ENCODE measurements around the gene TNFSF18. TPM values are rescaled to one million over a fixed set of nuclear protein-coding genes. Genes with fewer than 3 reads are reported as not detected.

TNFSF18 gene
- under 1 TPM in 3 of 4 donors, not detected in 1; 0.17 to 0.93 (median 0.23) TPM for total RNA-seq

- no peak within 1 kb of the TSS for H3K27ac ChIP-seq
- H3K27me3 ChIP-seq: no peaks in the 10 kb centered on the region
- H3K4me3 ChIP-seq: no peak within 1 kb of the TSS
- H3K9me3 ChIP-seq: no peaks in the 10 kb centered on the region
- H3K36me3 ChIP-seq: no peaks in the 10 kb centered on the region
- peak; percentile 53 for ATAC-seq
- 0 to 9% methylated on average over 3 to 4 of the region's 4 CpGs for WGBS, 2 donors (ENCODE audit: low coverage in 1 of 2)
- TF ChIP-seq EP300 (IDR thresholded peaks at IDR 0.05) (no peak), CTCF (IDR thresholded peaks at IDR 0.05) (no peak)
- H3K4me1 ChIP-seq: peaks cover 5 to 24% (median 5%) of the 10 kb centered on the region in 3 donors
Measured at GRCh38 chr1:173050865-173051264, at the start of gene TNFSF18. Gene TNFSF18 (minus strand): TSS chr1:173050941. CDS start chr1:173050896, 45 bp downstream.

DNA sequence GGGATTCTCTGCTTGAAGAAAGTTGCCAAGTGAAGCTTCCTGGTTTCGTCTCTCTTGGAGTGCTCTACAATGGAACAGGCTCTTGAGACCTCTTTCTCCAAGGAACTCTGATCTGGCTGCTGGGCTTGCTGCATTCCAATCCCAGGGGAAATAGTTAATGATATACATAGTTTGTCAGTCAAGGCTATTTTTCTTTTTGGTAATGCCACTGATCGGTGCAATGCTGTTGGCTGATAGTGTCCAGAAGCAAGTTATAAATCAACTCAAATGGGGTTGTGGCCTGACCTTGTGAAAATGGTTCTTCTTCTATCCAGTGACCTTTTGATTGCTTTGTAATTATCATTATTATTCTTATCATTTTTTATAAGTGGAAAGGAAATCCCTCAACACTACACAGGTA lies 48.4 kb upstream of the TNFSF18 start:
- TF ChIP-seq POLR2A (IDR thresholded peaks at IDR 0.05) (no peak), EP300 (IDR thresholded peaks at IDR 0.05) (no peak), POLR2AphosphoS5 (IDR thresholded peaks at IDR 0.05) (no peak)
- H3K27me3 ChIP-seq: no peaks in the 10 kb centered on the region
- 83 to 88% methylated on average over 1 to 2 of the region's 2 CpGs for WGBS, 2 donors (ENCODE audit: low coverage in 1 of 2)
- H3K9me3 ChIP-seq: peaks cover 0 to 12% (median 0%) of the 10 kb centered on the region in 3 donors
- H3K4me1 ChIP-seq: no peaks in the 10 kb centered on the region
- H3K36me3 ChIP-seq: no peaks in the 10 kb centered on the region
- no peak overlapping the region for H3K4me3 ChIP-seq
- no peak overlapping the region for H3K27ac ChIP-seq
- no peak for ATAC-seq

DNA sequence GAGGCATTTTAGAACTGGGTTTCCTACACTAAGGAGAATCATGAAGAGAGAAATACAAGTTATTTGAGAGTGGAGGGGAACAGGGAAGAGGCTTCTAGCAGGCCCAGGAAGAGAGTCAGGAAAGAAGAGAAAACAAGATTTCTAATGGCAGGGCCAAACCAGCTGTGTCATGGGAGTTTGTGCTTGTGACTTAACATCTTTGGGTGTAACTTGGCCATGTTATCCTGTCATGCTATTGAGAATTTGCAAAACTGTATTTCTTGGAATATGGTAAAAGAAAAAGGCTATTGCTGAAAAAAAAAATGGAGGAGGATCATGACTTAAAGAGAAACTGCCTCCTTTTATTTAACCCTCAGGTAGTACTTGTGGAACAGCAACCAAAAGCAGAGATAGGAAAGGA lies 47.4 kb upstream of the TNFSF18 start:
- H3K9me3 ChIP-seq: peaks cover 0 to 5% (median 0%) of the 10 kb centered on the region in 3 donors
- H3K27ac ChIP-seq: no peak overlapping the region
- no peaks in the 10 kb centered on the region for H3K36me3 ChIP-seq
- no peaks in the 10 kb centered on the region for H3K4me1 ChIP-seq
- no peaks in the 10 kb centered on the region for H3K27me3 ChIP-seq
- no peak for ATAC-seq
- no peak overlapping the region for H3K4me3 ChIP-seq
- TF ChIP-seq CTCF (IDR thresholded peaks at IDR 0.05) (no peak), POLR2A (IDR thresholded peaks at IDR 0.05) (no peak), POLR2AphosphoS5 (IDR thresholded peaks at IDR 0.05) (no peak), EP300 (IDR thresholded peaks at IDR 0.05) (no peak)

DNA sequence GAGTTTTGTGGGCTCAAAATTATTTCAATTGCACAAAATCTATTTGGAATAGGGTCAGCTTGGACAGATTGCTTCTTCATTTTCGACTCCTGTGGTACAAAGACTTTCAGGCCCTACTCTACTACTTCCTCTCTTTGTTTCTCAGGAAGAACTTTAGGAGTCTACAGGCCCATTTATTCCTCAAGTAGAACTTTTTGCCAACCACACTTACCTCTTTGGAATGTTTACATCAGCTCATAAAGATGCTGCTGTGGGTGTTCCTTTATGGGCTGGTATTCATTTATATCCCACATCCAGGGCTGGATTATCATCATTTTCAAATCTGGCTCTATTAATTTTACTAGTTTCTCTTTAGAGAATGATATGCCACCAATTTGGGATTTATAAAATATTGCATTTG lies 46.3 kb upstream of the TNFSF18 start:
- Histone ChIP-seq H3K27me3 (no peaks in the 10 kb centered on the region), H3K4me3 (no peak overlapping the region), H3K36me3 (no peaks in the 10 kb centered on the region), H3K9me3 (no peaks in the 10 kb centered on the region), H3K4me1 (no peaks in the 10 kb centered on the region), H3K27ac (no peak overlapping the region)
- no peak for TF ChIP-seq POLR2AphosphoS5 (IDR thresholded peaks at IDR 0.05)
- TF ChIP-seq POLR2A (IDR thresholded peaks at IDR 0.05): no peak
- TF ChIP-seq CTCF (IDR thresholded peaks at IDR 0.05): no peak
- WGBS, 2 donors (ENCODE audit: low coverage in 1 of 2): 69 to 71% methylated on average over 1 of the region's 1 CpG
- no peak for ATAC-seq

DNA sequence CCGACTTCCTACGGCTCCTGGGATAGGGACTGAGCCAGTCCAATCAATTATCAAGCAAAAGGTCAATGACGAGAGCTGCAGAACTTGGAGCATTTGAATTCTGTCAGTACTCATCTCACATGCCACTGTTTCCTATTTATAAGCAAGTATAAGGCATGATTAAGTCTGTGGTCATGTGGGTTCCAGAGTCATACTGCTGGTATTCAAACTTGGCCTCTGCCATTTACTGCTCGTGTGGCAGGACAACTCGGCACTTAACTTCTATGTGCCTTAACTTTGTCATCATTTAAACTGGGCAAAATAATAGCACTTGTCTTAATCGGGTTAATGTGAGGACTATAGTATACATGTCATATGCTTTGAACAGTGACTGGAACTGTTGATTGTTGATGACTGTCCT lies 44.9 kb upstream of the TNFSF18 start:
- Histone ChIP-seq H3K4me3 (no peak overlapping the region), H3K27ac (no peak overlapping the region), H3K9me3 (no peaks in the 10 kb centered on the region), H3K27me3 (no peaks in the 10 kb centered on the region), H3K36me3 (no peaks in the 10 kb centered on the region), H3K4me1 (no peaks in the 10 kb centered on the region)
- ATAC-seq: no peak
- TF ChIP-seq POLR2A (IDR thresholded peaks at IDR 0.05) (no peak), CTCF (IDR thresholded peaks at IDR 0.05) (no peak)
- 80 to 82% methylated on average over 5 to 6 of the region's 6 CpGs for WGBS, 2 donors (ENCODE audit: low coverage in 1 of 2)

- no peak for TF ChIP-seq POLR2A (IDR thresholded peaks at IDR 0.05)
- no peak for TF ChIP-seq CTCF (IDR thresholded peaks at IDR 0.05)
- no peak for TF ChIP-seq POLR2AphosphoS5 (IDR thresholded peaks at IDR 0.05)
- TF ChIP-seq EP300 (IDR thresholded peaks at IDR 0.05): no peak
- no peaks in the 10 kb centered on the region for H3K4me1 ChIP-seq
- H3K9me3 ChIP-seq: no peaks in the 10 kb centered on the region
- H3K27ac ChIP-seq: no peak overlapping the region
- no peaks in the 10 kb centered on the region for H3K36me3 ChIP-seq
- no peak overlapping the region for H3K4me3 ChIP-seq
- WGBS, 2 donors (ENCODE audit: low coverage in 1 of 2): 90 to 100% methylated on average over 1 to 4 of the region's 4 CpGs
- no peaks in the 10 kb centered on the region for H3K27me3 ChIP-seq
- no peak for ATAC-seq
Measured at GRCh38 chr1:173094541-173094940, 43.8 kb upstream of the TNFSF18 start.
